ENCODE results near the gene PSMB8.
"Not testable (repeated sequence)": the region's sequence is repeated elsewhere in the genome, so short reads cannot be mapped to it uniquely, and the experiment has no call there.

The PSMB8 gene

GRCh38 chr6:32836873-32837272 is 7.0 kb downstream of the PSMB8 start:
- DNase-seq, result no peak

GRCh38 chr6:32835167-32835893 is 8.5 kb downstream of the PSMB8 start:
- DNase-seq, result no peak

- no peak for DNase-seq
Observed at GRCh38 chr6:32833664-32834063, 10.2 kb downstream of the PSMB8 start.

GRCh38 chr6:32832535-32832934 is 11.3 kb downstream of the PSMB8 start:
- DNase-seq, result no peak

GRCh38 chr6:32830936-32831335 is 12.9 kb downstream of the PSMB8 start:
- DNase-seq, result no peak

GRCh38 chr6:32830017-32830416 is 13.8 kb downstream of the PSMB8 start:
- no peak for DNase-seq

GRCh38 chr6:32829495-32829894 is 14.4 kb downstream of the PSMB8 start:
- DNase-seq, result no peak

GRCh38 chr6:32827025-32827424 is 16.8 kb downstream of the PSMB8 start:
- no peak for DNase-seq

GRCh38 chr6:32825966-32826365 is 17.9 kb downstream of the PSMB8 start:
- no peak for DNase-seq

- no peak for DNase-seq
Observed at GRCh38 chr6:32819729-32820128, 24.1 kb downstream of the PSMB8 start.

GRCh38 chr6:32818867-32819266 is 25.0 kb downstream of the PSMB8 start:
- no peak for DNase-seq

- no peak for DNase-seq
Observed at GRCh38 chr6:32816746-32817204, 27.1 kb downstream of the PSMB8 start, which contains the start of gene HLA-DOB. TSS of gene HLA-DOB (minus strand) at chr6:32817002. CDS start at chr6:32816951, 51 bp downstream.

- no peak for DNase-seq
Observed at GRCh38 chr6:32815996-32816395, 27.9 kb downstream of the PSMB8 start.

GRCh38 chr6:32815115-32815514 is 28.7 kb downstream of the PSMB8 start:
- DNase-seq, result no peak

- no peak for DNase-seq
Observed at GRCh38 chr6:32814145-32814544, 29.7 kb downstream of the PSMB8 start.

- no peak for DNase-seq
Observed at GRCh38 chr6:32809171-32809570, 34.7 kb downstream of the PSMB8 start.

- no peak for DNase-seq
Observed at GRCh38 chr6:32807020-32807580, 36.7 kb downstream of the PSMB8 start.

- not testable (repeated sequence) for DNase-seq
Observed at GRCh38 chr6:32805404-32805803, 38.4 kb downstream of the PSMB8 start.

GRCh38 chr6:32803416-32803815 is 40.4 kb downstream of the PSMB8 start:
- no peak for DNase-seq

- no peak for DNase-seq
Observed at GRCh38 chr6:32799740-32800139, 44.1 kb downstream of the PSMB8 start.

- no peak for DNase-seq
Observed at GRCh38 chr6:32799168-32799567, 44.7 kb downstream of the PSMB8 start.

GRCh38 chr6:32796848-32797776 is 46.7 kb downstream of the PSMB8 start:
- DNase-seq, result no peak

GRCh38 chr6:32794510-32794909 is 49.3 kb downstream of the PSMB8 start:
- no peak for DNase-seq

Data from cerebellar nuclear complex (tissue), 1 donor.